ENCODE measurements around the gene GAPVD1.

GAPVD1 gene

GRCh38 chr9:125377584-125378250, 116.1 kb downstream of the GAPVD1 start:
- H3K27me3 ChIP-seq (ENCODE audit: control insufficient read depth in 5 of 5, insufficient read depth in 4 of 5, low read length in 5 of 5), result peaks cover 6 to 29% (median 14%) of the 10 kb centered on the region in 5 donors
- H3K9me3 ChIP-seq (ENCODE audit: control insufficient read depth in 5 of 5, low read length in 5 of 5), result no peaks in the 10 kb centered on the region
- no peak overlapping the region for H3K27ac ChIP-seq (ENCODE audit: low read depth, low read length)
- H3K36me3 ChIP-seq (ENCODE audit: control insufficient read depth in 5 of 5, insufficient read depth in 5 of 5, low read length in 5 of 5), result no peaks in the 10 kb centered on the region
- peaks cover 0 to 9% (median 8%) of the 10 kb centered on the region in 5 donors for H3K4me1 ChIP-seq (ENCODE audit: control insufficient read depth in 5 of 5, insufficient read depth in 5 of 5, low read length in 5 of 5)
- no peak overlapping the region for H3K4me3 ChIP-seq (ENCODE audit: low read depth in 1 of 5, low read length in 5 of 5)
- H3K9ac ChIP-seq (ENCODE audit: low read length in 5 of 5), result no peak overlapping the region

GRCh38 chr9:125378778-125379177, 117.2 kb downstream of the GAPVD1 start:
- Histone ChIP-seq H3K27me3 (ENCODE audit: control insufficient read depth in 5 of 5, insufficient read depth in 4 of 5, low read length in 5 of 5) (peaks cover 6 to 29% (median 14%) of the 10 kb centered on the region in 5 donors), H3K9ac (ENCODE audit: low read length in 5 of 5) (no peak overlapping the region), H3K4me3 (ENCODE audit: low read depth in 1 of 5, low read length in 5 of 5) (no peak overlapping the region), H3K4me1 (ENCODE audit: control insufficient read depth in 5 of 5, insufficient read depth in 5 of 5, low read length in 5 of 5) (peaks cover 0 to 9% (median 8%) of the 10 kb centered on the region in 5 donors), H3K9me3 (ENCODE audit: control insufficient read depth in 5 of 5, low read length in 5 of 5) (no peaks in the 10 kb centered on the region), H3K36me3 (ENCODE audit: control insufficient read depth in 5 of 5, insufficient read depth in 5 of 5, low read length in 5 of 5) (no peaks in the 10 kb centered on the region), H3K27ac (ENCODE audit: low read depth, low read length) (no peak overlapping the region)

GRCh38 chr9:125379208-125379607, 117.6 kb downstream of the GAPVD1 start:
- Histone ChIP-seq H3K9me3 (ENCODE audit: control insufficient read depth in 5 of 5, low read length in 5 of 5) (no peaks in the 10 kb centered on the region), H3K4me1 (ENCODE audit: control insufficient read depth in 5 of 5, insufficient read depth in 5 of 5, low read length in 5 of 5) (peaks cover 0 to 9% (median 7%) of the 10 kb centered on the region in 5 donors), H3K27ac (ENCODE audit: low read depth, low read length) (no peak overlapping the region), H3K27me3 (ENCODE audit: control insufficient read depth in 5 of 5, insufficient read depth in 4 of 5, low read length in 5 of 5) (peaks cover 6 to 29% (median 14%) of the 10 kb centered on the region in 5 donors), H3K36me3 (ENCODE audit: control insufficient read depth in 5 of 5, insufficient read depth in 5 of 5, low read length in 5 of 5) (no peaks in the 10 kb centered on the region), H3K4me3 (ENCODE audit: low read depth in 1 of 5, low read length in 5 of 5) (no peak overlapping the region), H3K9ac (ENCODE audit: low read length in 5 of 5) (no peak overlapping the region)

GRCh38 chr9:125380406-125380805, 118.8 kb downstream of the GAPVD1 start:
- no peaks in the 10 kb centered on the region for H3K9me3 ChIP-seq (ENCODE audit: control insufficient read depth in 5 of 5, low read length in 5 of 5)
- no peaks in the 10 kb centered on the region for H3K4me1 ChIP-seq (ENCODE audit: control insufficient read depth in 5 of 5, insufficient read depth in 5 of 5, low read length in 5 of 5)
- no peak overlapping the region for H3K4me3 ChIP-seq (ENCODE audit: low read depth in 1 of 5, low read length in 5 of 5)
- no peaks in the 10 kb centered on the region for H3K36me3 ChIP-seq (ENCODE audit: control insufficient read depth in 5 of 5, insufficient read depth in 5 of 5, low read length in 5 of 5)
- no peak overlapping the region for H3K9ac ChIP-seq (ENCODE audit: low read length in 5 of 5)
- no peak overlapping the region for H3K27ac ChIP-seq (ENCODE audit: low read depth, low read length)
- H3K27me3 ChIP-seq (ENCODE audit: control insufficient read depth in 5 of 5, insufficient read depth in 4 of 5, low read length in 5 of 5), result peaks cover 6 to 29% (median 14%) of the 10 kb centered on the region in 5 donors

GRCh38 chr9:125387861-125388524, 126.4 kb downstream of the GAPVD1 start:
- H3K4me3 ChIP-seq (ENCODE audit: low read depth in 1 of 5, low read length in 5 of 5), result no peak overlapping the region
- H3K9me3 ChIP-seq (ENCODE audit: control insufficient read depth in 5 of 5, low read length in 5 of 5), result no peaks in the 10 kb centered on the region

GRCh38 chr9:125388978-125389377, 127.4 kb downstream of the GAPVD1 start:
- no peaks in the 10 kb centered on the region for H3K9me3 ChIP-seq (ENCODE audit: control insufficient read depth in 5 of 5, low read length in 5 of 5)
- H3K9ac ChIP-seq (ENCODE audit: low read length in 5 of 5), result no peak overlapping the region
- no peak overlapping the region for H3K4me3 ChIP-seq (ENCODE audit: low read depth in 1 of 5, low read length in 5 of 5)
- no peaks in the 10 kb centered on the region for H3K36me3 ChIP-seq (ENCODE audit: control insufficient read depth in 5 of 5, insufficient read depth in 5 of 5, low read length in 5 of 5)
- no peaks in the 10 kb centered on the region for H3K4me1 ChIP-seq (ENCODE audit: control insufficient read depth in 5 of 5, insufficient read depth in 5 of 5, low read length in 5 of 5)
- peaks cover 0 to 4% (median 0%) of the 10 kb centered on the region in 5 donors for H3K27me3 ChIP-seq (ENCODE audit: control insufficient read depth in 5 of 5, insufficient read depth in 4 of 5, low read length in 5 of 5)
- H3K27ac ChIP-seq (ENCODE audit: low read depth, low read length), result no peak overlapping the region

More at GRCh38 chr9:125387861-125388524, 126.4 kb downstream of the GAPVD1 start:
- Histone ChIP-seq H3K36me3 (ENCODE audit: control insufficient read depth in 5 of 5, insufficient read depth in 5 of 5, low read length in 5 of 5) (no peaks in the 10 kb centered on the region), H3K27ac (ENCODE audit: low read depth, low read length) (no peak overlapping the region), H3K27me3 (ENCODE audit: control insufficient read depth in 5 of 5, insufficient read depth in 4 of 5, low read length in 5 of 5) (peaks cover 0 to 4% (median 0%) of the 10 kb centered on the region in 5 donors), H3K9ac (ENCODE audit: low read length in 5 of 5) (no peak overlapping the region), H3K4me1 (ENCODE audit: control insufficient read depth in 5 of 5, insufficient read depth in 5 of 5, low read length in 5 of 5) (no peaks in the 10 kb centered on the region)

- H3K4me3 ChIP-seq (ENCODE audit: low read depth in 1 of 5, low read length in 5 of 5), result no peak overlapping the region
- no peaks in the 10 kb centered on the region for H3K4me1 ChIP-seq (ENCODE audit: control insufficient read depth in 5 of 5, insufficient read depth in 5 of 5, low read length in 5 of 5)
- peaks cover 0 to 4% (median 0%) of the 10 kb centered on the region in 5 donors for H3K27me3 ChIP-seq (ENCODE audit: control insufficient read depth in 5 of 5, insufficient read depth in 4 of 5, low read length in 5 of 5)
- H3K36me3 ChIP-seq (ENCODE audit: control insufficient read depth in 5 of 5, insufficient read depth in 5 of 5, low read length in 5 of 5), result no peaks in the 10 kb centered on the region
- peaks cover 0 to 3% (median 0%) of the 10 kb centered on the region in 5 donors for H3K9me3 ChIP-seq (ENCODE audit: control insufficient read depth in 5 of 5, low read length in 5 of 5)
- no peak overlapping the region for H3K27ac ChIP-seq (ENCODE audit: low read depth, low read length)
- no peak overlapping the region for H3K9ac ChIP-seq (ENCODE audit: low read length in 5 of 5)
Observed at GRCh38 chr9:125391704-125392103, 130.1 kb downstream of the GAPVD1 start.

- no peak overlapping the region for H3K4me3 ChIP-seq (ENCODE audit: low read depth in 1 of 5, low read length in 5 of 5)
- no peaks in the 10 kb centered on the region for H3K36me3 ChIP-seq (ENCODE audit: control insufficient read depth in 5 of 5, insufficient read depth in 5 of 5, low read length in 5 of 5)
- no peak overlapping the region for H3K9ac ChIP-seq (ENCODE audit: low read length in 5 of 5)
- peaks cover 0 to 3% (median 0%) of the 10 kb centered on the region in 5 donors for H3K9me3 ChIP-seq (ENCODE audit: control insufficient read depth in 5 of 5, low read length in 5 of 5)
- no peaks in the 10 kb centered on the region for H3K4me1 ChIP-seq (ENCODE audit: control insufficient read depth in 5 of 5, insufficient read depth in 5 of 5, low read length in 5 of 5)
- H3K27ac ChIP-seq (ENCODE audit: low read depth, low read length), result no peak overlapping the region
- H3K27me3 ChIP-seq (ENCODE audit: control insufficient read depth in 5 of 5, insufficient read depth in 4 of 5, low read length in 5 of 5), result peaks cover 0 to 4% (median 0%) of the 10 kb centered on the region in 5 donors
Observed at GRCh38 chr9:125393426-125393825, 131.8 kb downstream of the GAPVD1 start.

GRCh38 chr9:125396799-125397198, 135.2 kb downstream of the GAPVD1 start:
- Histone ChIP-seq H3K9me3 (ENCODE audit: control insufficient read depth in 5 of 5, low read length in 5 of 5) (peaks cover 0 to 3% (median 0%) of the 10 kb centered on the region in 5 donors), H3K27ac (ENCODE audit: low read depth, low read length) (no peak overlapping the region), H3K4me1 (ENCODE audit: control insufficient read depth in 5 of 5, insufficient read depth in 5 of 5, low read length in 5 of 5) (peaks cover 0 to 3% (median 0%) of the 10 kb centered on the region in 5 donors)

GRCh38 chr9:125397736-125398135, 136.1 kb downstream of the GAPVD1 start:
- no peak overlapping the region for H3K27ac ChIP-seq (ENCODE audit: low read depth, low read length)
- no peak overlapping the region for H3K4me3 ChIP-seq (ENCODE audit: low read depth in 1 of 5, low read length in 5 of 5)
- no peak overlapping the region for H3K9ac ChIP-seq (ENCODE audit: low read length in 5 of 5)
- H3K36me3 ChIP-seq (ENCODE audit: control insufficient read depth in 5 of 5, insufficient read depth in 5 of 5, low read length in 5 of 5), result no peaks in the 10 kb centered on the region
- H3K9me3 ChIP-seq (ENCODE audit: control insufficient read depth in 5 of 5, low read length in 5 of 5), result peaks cover 0 to 3% (median 0%) of the 10 kb centered on the region in 5 donors
- no peaks in the 10 kb centered on the region for H3K27me3 ChIP-seq (ENCODE audit: control insufficient read depth in 5 of 5, insufficient read depth in 4 of 5, low read length in 5 of 5)
- peaks cover 0 to 3% (median 0%) of the 10 kb centered on the region in 5 donors for H3K4me1 ChIP-seq (ENCODE audit: control insufficient read depth in 5 of 5, insufficient read depth in 5 of 5, low read length in 5 of 5)

More at GRCh38 chr9:125396799-125397198, 135.2 kb downstream of the GAPVD1 start:
- Histone ChIP-seq H3K4me3 (ENCODE audit: low read depth in 1 of 5, low read length in 5 of 5) (no peak overlapping the region), H3K36me3 (ENCODE audit: control insufficient read depth in 5 of 5, insufficient read depth in 5 of 5, low read length in 5 of 5) (no peaks in the 10 kb centered on the region), H3K9ac (ENCODE audit: low read length in 5 of 5) (no peak overlapping the region), H3K27me3 (ENCODE audit: control insufficient read depth in 5 of 5, insufficient read depth in 4 of 5, low read length in 5 of 5) (no peaks in the 10 kb centered on the region)
